PC-9 (cell line): ENCODE measurements around the gene DLD.

ENCODE experiments used
- EZH2 ChIP-seq: fragments of 200-600 bp; sonication (generic); IDR thresholded peaks from 2 replicates; pipeline ENCODE4 v1.8.0; 2017; ENCODE audit warnings: antibody characterized with exemption, low read depth
- TF ChIP-seq, protein P1 (sequence below): fragments of 200-600 bp; sonication (generic); conservative IDR thresholded peaks from 2 replicates; pipeline ENCODE4 v1.6.1; 2017; ENCODE audit warnings: mixed run types, antibody characterized with exemption, mild to moderate bottlenecking, moderate library complexity

DNA sequence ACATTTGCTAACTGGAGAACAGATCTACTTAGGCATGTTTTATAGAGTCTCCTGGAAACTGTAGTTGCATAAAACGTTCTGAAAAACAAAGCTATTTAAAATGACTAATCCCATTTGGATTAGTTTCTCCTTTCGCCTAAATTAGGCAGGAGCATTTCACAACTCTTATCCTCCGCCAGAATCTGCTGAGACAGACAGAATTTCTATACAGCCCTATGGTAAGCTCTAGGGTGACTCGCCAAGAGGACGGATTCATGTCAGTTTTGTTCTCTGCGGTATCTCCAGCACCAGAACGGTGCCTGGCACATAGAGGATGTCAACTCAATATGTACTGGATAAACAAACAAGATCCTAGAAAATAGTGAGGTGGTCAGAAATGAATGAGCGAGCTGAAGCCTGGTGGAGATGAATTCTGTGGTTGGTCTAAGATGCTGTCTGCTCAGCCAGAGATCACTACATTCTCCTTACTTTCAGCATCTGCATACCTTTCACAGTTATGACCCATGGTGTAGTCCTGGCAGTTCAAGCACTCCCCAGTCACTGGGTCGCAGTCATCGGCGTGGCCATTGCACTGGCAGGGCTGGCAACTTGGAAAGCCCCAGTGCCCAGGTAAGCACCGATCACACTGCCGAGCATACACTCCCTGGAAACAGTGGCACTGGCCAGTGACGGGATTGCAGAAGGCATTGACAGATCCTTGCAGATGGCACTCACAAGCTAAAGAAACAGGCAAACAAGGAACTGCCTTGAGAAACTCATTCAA lies 68.0 kb downstream of the DLD start:
- TF ChIP-seq, protein P1, sequence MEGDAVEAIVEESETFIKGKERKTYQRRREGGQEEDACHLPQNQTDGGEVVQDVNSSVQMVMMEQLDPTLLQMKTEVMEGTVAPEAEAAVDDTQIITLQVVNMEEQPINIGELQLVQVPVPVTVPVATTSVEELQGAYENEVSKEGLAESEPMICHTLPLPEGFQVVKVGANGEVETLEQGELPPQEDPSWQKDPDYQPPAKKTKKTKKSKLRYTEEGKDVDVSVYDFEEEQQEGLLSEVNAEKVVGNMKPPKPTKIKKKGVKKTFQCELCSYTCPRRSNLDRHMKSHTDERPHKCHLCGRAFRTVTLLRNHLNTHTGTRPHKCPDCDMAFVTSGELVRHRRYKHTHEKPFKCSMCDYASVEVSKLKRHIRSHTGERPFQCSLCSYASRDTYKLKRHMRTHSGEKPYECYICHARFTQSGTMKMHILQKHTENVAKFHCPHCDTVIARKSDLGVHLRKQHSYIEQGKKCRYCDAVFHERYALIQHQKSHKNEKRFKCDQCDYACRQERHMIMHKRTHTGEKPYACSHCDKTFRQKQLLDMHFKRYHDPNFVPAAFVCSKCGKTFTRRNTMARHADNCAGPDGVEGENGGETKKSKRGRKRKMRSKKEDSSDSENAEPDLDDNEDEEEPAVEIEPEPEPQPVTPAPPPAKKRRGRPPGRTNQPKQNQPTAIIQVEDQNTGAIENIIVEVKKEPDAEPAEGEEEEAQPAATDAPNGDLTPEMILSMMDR, result no peak
- TF ChIP-seq EZH2, result no peak
